Naive thymus-derived CD8-positive, alpha-beta T cell (primary cell): Measurements from ENCODE around the gene MYBBP1A. TPM values are rescaled to one million over a fixed set of nuclear protein-coding genes. Genes with fewer than 3 reads are reported as not detected.
A peak's percentile ranks its signal among the peaks of the same experiment; 100 is the strongest.

Experiments
- ATAC-seq, 2 donors: fragments of 150-1000 bp; cut with Tn5 transposase in 1 of 2; sonication (Bioruptor Pico), chemical (Tn5 transposase) in 1 of 2; 1 replicate in 1 of 2; 2 replicates in 1 of 2; pipeline ENCODE4 v1.10.0; 2021; ENCODE audit warnings: mild to moderate bottlenecking in 2 of 2, moderate library complexity in 2 of 2
- POLR2A ChIA-PET: fragments of 350-600 bp; sonication (Branson Sonifier 250); formaldehyde crosslinking; loops from one replicate; lab custom pipeline; 2021; ENCODE audit warnings: antibody characterized with exemption; lab: Charles Lee
- DNase-seq, 10 donors: peaks; one replicate each; pipeline versions ENCODE4 v3.0.0 to v3.0.0-alpha.2; 2020 to 2022
- H3K27ac Mint-ChIP-seq, 10 donors: one replicate each; pipeline ENCODE4 v1.8.0; 2020 to 2022; ENCODE audit warnings: mild to moderate bottlenecking in 10 of 10, mixed read lengths in 10 of 10, moderate library complexity in 4 of 10, inconsistent platforms in 1 of 10
- H3K27me3 Mint-ChIP-seq, 5 donors: one replicate each; pipeline ENCODE4 v1.8.0; 2021 to 2022; ENCODE audit warnings: mixed read lengths in 5 of 5
- H3K36me3 Mint-ChIP-seq, 3 donors: one replicate each; pipeline ENCODE4 v1.8.0; 2020 to 2022; ENCODE audit warnings: mixed read lengths in 3 of 3, mild to moderate bottlenecking in 2 of 3, inconsistent platforms in 1 of 3
- H3K4me1 Mint-ChIP-seq, 4 donors: one replicate each; pipeline ENCODE4 v1.8.0; 2021 to 2022; ENCODE audit warnings: mixed read lengths in 4 of 4
- H3K4me3 Mint-ChIP-seq, 10 donors: one replicate each; pipeline ENCODE4 v1.8.0; 2020 to 2022; ENCODE audit warnings: mild to moderate bottlenecking in 10 of 10, mixed read lengths in 10 of 10, moderate library complexity in 6 of 10, inconsistent platforms in 1 of 10
- H3K9me3 Mint-ChIP-seq, 9 donors: one replicate each; pipeline ENCODE4 v1.8.0; 2020 to 2022; ENCODE audit warnings: mixed read lengths in 9 of 9, mild to moderate bottlenecking in 3 of 9, inconsistent platforms in 1 of 9, moderate library complexity in 1 of 9
- polyA plus RNA-seq, 3 donors: library from polyadenylated mRNA; unstranded; fragments of 300-500 nt; fragmentation: Illumina TruSeq; gene quantifications; one replicate each; pipeline ENCODE4 v1.2.3, GENCODE V29; 2021
- total RNA-seq, 8 experiments: library from RNA in 2 of 8; stranded (reverse) in 2 of 8; gene quantifications; one replicate each; pipeline ENCODE4 v1.2.3 and lab custom pipeline; 2021 to 2026

Gene MYBBP1A
- total and polyA plus RNA-seq, 5 experiments from 2014 or later = 14.0 to 88.6 (median 45.7) TPM

- no peak for ATAC-seq
- Mint-ChIP-seq H3K36me3 (no peaks in the 10 kb centered on the region), H3K27me3 (peaks cover 0 to 1% (median 0%) of the 10 kb centered on the region in 5 donors), H3K4me1 (peaks cover 6 to 29% (median 22%) of the 10 kb centered on the region in 4 donors), H3K4me3 (peak overlapping the region in 2 of 10 donors; percentile 15 to 18), H3K27ac (peak overlapping the region in 7 of 10 donors; percentile 17 to 75 (median 61)), H3K9me3 (no peaks in the 10 kb centered on the region)
- no peak for DNase-seq
- POLR2A ChIA-PET = no interaction called here
These were observed 7.1 kb upstream of the MYBBP1A start for GRCh38 chr17:4562015-4562969.

- Mint-ChIP-seq H3K27ac (no peak overlapping the region), H3K9me3 (no peaks in the 10 kb centered on the region), H3K4me1 (peaks cover 9 to 28% (median 24%) of the 10 kb centered on the region in 4 donors), H3K4me3 (no peak overlapping the region), H3K27me3 (peaks cover 0 to 1% (median 0%) of the 10 kb centered on the region in 5 donors), H3K36me3 (no peaks in the 10 kb centered on the region)
- DNase-seq (no peak), ATAC-seq (no peak)
- POLR2A ChIA-PET = no interaction called here
These were observed 5.7 kb upstream of the MYBBP1A start for GRCh38 chr17:4560837-4561256.

- no peak within 1 kb of the TSS for H3K4me3 Mint-ChIP-seq
- H3K27ac Mint-ChIP-seq = no peak within 1 kb of the TSS
- peaks cover 0 to 1% (median 0%) of the 10 kb centered on the region in 5 donors for H3K27me3 Mint-ChIP-seq
These were observed 5.2 kb upstream of the MYBBP1A start, which contains the start of gene GGT6 for GRCh38 chr17:4560421-4560820. TSS of gene GGT6 (minus strand) at chr17:4560577. CDS start at chr17:4560521, 56 bp downstream.

GRCh38 chr17:4559966-4560365 lies 4.8 kb upstream of the MYBBP1A start:
- no peak overlapping the region for H3K4me3 Mint-ChIP-seq
- no peak overlapping the region for H3K27ac Mint-ChIP-seq
- H3K9me3 Mint-ChIP-seq = no peaks in the 10 kb centered on the region

More at GRCh38 chr17:4560421-4560820, 5.2 kb upstream of the MYBBP1A start, which contains the start of gene GGT6:
- DNase-seq = no peak
- no peak for ATAC-seq
- H3K9me3 Mint-ChIP-seq = no peaks in the 10 kb centered on the region
- POLR2A ChIA-PET = interaction anchor here (0.5 kb wide), 1 partner anchor 417 kb away, joined by 3 read pairs; no protein-coding TSS in a partner anchor
- no peaks in the 10 kb centered on the region for H3K36me3 Mint-ChIP-seq
- H3K4me1 Mint-ChIP-seq = peaks cover 11 to 28% (median 24%) of the 10 kb centered on the region in 4 donors

GRCh38 chr17:4559139-4559791 lies 4.1 kb upstream of the MYBBP1A start:
- Mint-ChIP-seq H3K36me3 (peaks cover 0 to 3% (median 0%) of the 10 kb centered on the region in 3 donors), H3K27me3 (peaks cover 0 to 1% (median 0%) of the 10 kb centered on the region in 5 donors), H3K9me3 (no peaks in the 10 kb centered on the region), H3K4me3 (no peak overlapping the region), H3K27ac (no peak overlapping the region), H3K4me1 (peaks cover 16 to 36% (median 34%) of the 10 kb centered on the region in 4 donors)
- no peak for ATAC-seq
- DNase-seq = no peak
- POLR2A ChIA-PET = no interaction called here

More at GRCh38 chr17:4559966-4560365, 4.8 kb upstream of the MYBBP1A start:
- no peak for DNase-seq
- POLR2A ChIA-PET = interaction anchor here (0.5 kb wide), 1 partner anchor 416 kb away, joined by 3 read pairs; no protein-coding TSS in a partner anchor
- ATAC-seq = no peak
- Mint-ChIP-seq H3K4me1 (peaks cover 12 to 30% (median 28%) of the 10 kb centered on the region in 4 donors), H3K27me3 (peaks cover 0 to 1% (median 0%) of the 10 kb centered on the region in 5 donors), H3K36me3 (peaks cover 0 to 3% (median 0%) of the 10 kb centered on the region in 3 donors)

GRCh38 chr17:4558347-4558971 lies 3.3 kb upstream of the MYBBP1A start:
- POLR2A ChIA-PET = no interaction called here
- peaks cover 0 to 8% (median 0%) of the 10 kb centered on the region in 3 donors for H3K36me3 Mint-ChIP-seq
- peaks cover 21 to 44% (median 42%) of the 10 kb centered on the region in 4 donors for H3K4me1 Mint-ChIP-seq
- ATAC-seq = no peak
- no peaks in the 10 kb centered on the region for H3K9me3 Mint-ChIP-seq
- H3K4me3 Mint-ChIP-seq = no peak overlapping the region
- H3K27ac Mint-ChIP-seq = no peak overlapping the region
- H3K27me3 Mint-ChIP-seq = peaks cover 0 to 1% (median 0%) of the 10 kb centered on the region in 5 donors
- peak in 1 of 10 donors; percentile 34 for DNase-seq

GRCh38 chr17:4557626-4558346 lies 2.6 kb upstream of the MYBBP1A start:
- no peak for ATAC-seq
- H3K27ac Mint-ChIP-seq = no peak overlapping the region
- no peaks in the 10 kb centered on the region for H3K9me3 Mint-ChIP-seq
- POLR2A ChIA-PET = interaction anchor here (0.7 to 0.8 kb wide), 2 partner anchors 10 to 415 kb away, joined by 5 to 7 read pairs; partner anchors contain the start of gene ZZEF1
- peaks cover 0 to 1% (median 0%) of the 10 kb centered on the region in 5 donors for H3K27me3 Mint-ChIP-seq
- peaks cover 0 to 11% (median 0%) of the 10 kb centered on the region in 3 donors for H3K36me3 Mint-ChIP-seq
- H3K4me3 Mint-ChIP-seq = peak overlapping the region in 3 of 10 donors; percentile 5 to 52 (median 28)
- peaks cover 21 to 43% (median 41%) of the 10 kb centered on the region in 4 donors for H3K4me1 Mint-ChIP-seq
- DNase-seq = no peak

- Mint-ChIP-seq H3K36me3 (peaks cover 0 to 19% (median 0%) of the 10 kb centered on the region in 3 donors), H3K4me1 (peaks cover 21 to 35% (median 33%) of the 10 kb centered on the region in 4 donors), H3K4me3 (peak overlapping the region in 4 of 10 donors; percentile 24 to 93 (median 38)), H3K27me3 (peaks cover 0 to 1% (median 0%) of the 10 kb centered on the region in 5 donors), H3K27ac (peak overlapping the region in 1 of 10 donors; percentile 56), H3K9me3 (no peaks in the 10 kb centered on the region)
- ATAC-seq (no peak), DNase-seq (no peak)
- POLR2A ChIA-PET = interaction anchor here (0.7 to 2.6 kb wide), 4 partner anchors 10 to 1594 kb away, joined by 5 to 8 read pairs (median 6); partner anchors contain the start of genes SPNS2 and ZZEF1
These were observed 1.8 kb upstream of the MYBBP1A start for GRCh38 chr17:4556996-4557395.

- peaks cover 0 to 1% (median 0%) of the 10 kb centered on the region in 5 donors for H3K27me3 Mint-ChIP-seq
- H3K4me1 Mint-ChIP-seq = peaks cover 21 to 32% (median 30%) of the 10 kb centered on the region in 4 donors
- H3K27ac Mint-ChIP-seq = peak overlapping the region; percentile 86 to 99 (median 96)
- POLR2A ChIA-PET = interaction anchor here (0.7 to 2.6 kb wide), 7 partner anchors 9 to 1595 kb away, joined by 3 to 8 read pairs (median 5); partner anchors contain the start of gene SPNS2
- ATAC-seq = no peak
- no peaks in the 10 kb centered on the region for H3K9me3 Mint-ChIP-seq
- peak in 1 of 10 donors; percentile 58 for DNase-seq
- peaks cover 0 to 27% (median 1%) of the 10 kb centered on the region in 3 donors for H3K36me3 Mint-ChIP-seq
- H3K4me3 Mint-ChIP-seq = peak overlapping the region; percentile 85 to 97 (median 96)
These were observed 932 bp upstream of the MYBBP1A start for GRCh38 chr17:4555873-4556759.

- Mint-ChIP-seq H3K4me3 (peak overlapping the region; percentile 85 to 97 (median 96)), H3K9me3 (no peaks in the 10 kb centered on the region), H3K27ac (peak overlapping the region; percentile 86 to 99 (median 96)), H3K27me3 (peaks cover 0 to 1% (median 0%) of the 10 kb centered on the region in 5 donors), H3K4me1 (peaks cover 23 to 32% (median 30%) of the 10 kb centered on the region in 4 donors), H3K36me3 (peaks cover 0 to 42% (median 5%) of the 10 kb centered on the region in 3 donors)
- ATAC-seq (no peak), DNase-seq (peak in 1 of 10 donors; percentile 63)
- POLR2A ChIA-PET = interaction anchor here (1.0 to 2.6 kb wide), 10 partner anchors 10 to 412 kb away, joined by 3 to 8 read pairs (median 4); partner anchors contain the start of genes CYB5D2 and SPNS2
These were observed 665 bp downstream of the MYBBP1A start for GRCh38 chr17:4554441-4554996.
